Adrenal gland (tissue), 12 donors: ENCODE data around the gene TOR4A. TPM values are rescaled to one million over a fixed set of nuclear protein-coding genes. Genes with fewer than 3 reads are reported as not detected.

Source experiments
- DNase-seq, 7 donors: peaks; one replicate each; pipeline ENCODE4 v3.0.0-alpha.2; 2019 to 2020
- H3K27ac ChIP-seq, 5 donors: fragments of 200-600 bp; sonication (generic) in 4 of 5; 1 replicate in 3 of 5; 2 replicates in 2 of 5; pipeline versions ENCODE4 v1.5.1 to v1.8.0; 2016 to 2020; ENCODE audit warnings: mild to moderate bottlenecking in 1 of 5
- H3K27me3 ChIP-seq: fragments of 200-600 bp; 2 replicates; pipeline ENCODE4 v1.8.0; 2021
- H3K36me3 ChIP-seq, 2 donors: fragments of 200-600 bp; replicated peaks in 1 of 2; 1 replicate in 1 of 2; 2 replicates in 1 of 2; pipeline versions ENCODE4 v1.5.1 to v1.8.0; 2018 to 2022
- H3K4me1 ChIP-seq, 2 donors: fragments of 200-600 bp; replicated peaks in 1 of 2; 1 replicate in 1 of 2; 2 replicates in 1 of 2; pipeline versions ENCODE4 v1.5.1 to v1.8.0; 2018 to 2021
- H3K4me3 ChIP-seq, 4 donors: fragments of 200-600 bp; sonication (generic) in 3 of 4; one replicate each; pipeline ENCODE4 v1.5.1; 2016 to 2018
- H3K9me3 ChIP-seq, 3 donors: fragments of 200-600 bp; sonication (generic) in 1 of 3; replicated peaks in 1 of 3; 1 replicate in 2 of 3; 2 replicates in 1 of 3; pipeline versions ENCODE4 v1.5.1 to v1.8.0; 2016 to 2021
- POLR2A ChIP-seq, 2 donors: fragments of 450-650 bp; IDR thresholded peaks; one replicate each; pipeline ENCODE4 v1.6.1; 2017; ENCODE audit warnings: antibody characterized with exemption in 2 of 2, mild to moderate bottlenecking in 2 of 2, moderate library complexity in 1 of 2
- WGBS, 4 donors: extraction: QIAGEN DNeasy Blood & Tissue Kit in 2 of 4; methylation state at CpG; one replicate each; pipeline versions ENCODE4 v1.1.5 to v1.1.7; 2013 to 2017; 5-methylcytosine and 5-hydroxymethylcytosine counted together
- intact Hi-C, 2 donors: fragments of 100-400 bp; cut with DNase I; formaldehyde crosslinking; loops; one replicate each; pipeline versions ENCODE4 v1.14.1 to v1.15.0; 2022 to 2023
- polyA plus RNA-seq, 3 donors: library from polyadenylated mRNA; stranded (reverse); fragments of 200-250 nt in 2 of 3; fragments of 350-450 nt in 1 of 3; fragmentation: Illumina TruSeq in 1 of 3; extraction: RNeasy Lipid Tissue Mini Kit (QIAGEN cat#74804) in 1 of 3; gene quantifications; one replicate each; pipeline ENCODE4 v1.2.3, GENCODE V29; 2013 to 2014
- total RNA-seq, 9 donors: library from RNA; depleted of rRNA in 4 of 9; stranded (reverse); fragments of >200 nt in 4 of 9; fragments of 120-200 nt in 1 of 9; fragmentation: NEBNext Ultra II Directional in 1 of 9; extraction: Animal tissue kit (Norgen Biotek cat#: 25700) in 1 of 9; gene quantifications; one replicate each; pipeline versions ENCODE4 v1.1.0 to v1.2.4, GENCODE V29; 2013 to 2023
- TF ChIP-seq, protein P1 (sequence below), 6 experiments: fragments of 450-650 bp in 4 of 6; fragments of 200-600 bp in 2 of 6; sonication (generic) in 1 of 6; IDR thresholded peaks; 1 replicate in 5 of 6; 2 replicates in 1 of 6; pipeline versions ENCODE4 v1.5.1 to v1.8.0; 2016 to 2021; ENCODE audit warnings: antibody characterized with exemption in 6 of 6, mild to moderate bottlenecking in 2 of 6, moderate library complexity in 1 of 6
- donor health status: healthy with polysubstance abuse.
- donor health status: Bipolar disorder and iron deficiency.
- donor health status: DM: yes; HTN: yes; CAD: no.
- donor health status: DM: no; HTN: no; CAD: no.
- donor health status: DM: no; HTN: no; CAD: no.
- donor health status: DM: yes; HTN: yes; CAD: no.

TOR4A gene
- total and polyA plus RNA-seq, 12 donors, result 0.49 to 21.5 (median 7.4) TPM

GRCh38 chr9:137305060-137305797 is 27.7 kb downstream of the TOR4A start:
- intact Hi-C loops, result no loop called here
- H3K36me3 ChIP-seq, result no peaks in the 10 kb centered on the region
- peak overlapping the region in 1 of 4 donors; percentile 5 for H3K4me3 ChIP-seq
- DNase-seq, result peak in 5 of 7 donors; percentile 37 to 56 (median 42)
- peak overlapping the region in 3 of 5 donors; percentile 26 to 86 (median 47) for H3K27ac ChIP-seq
- H3K27me3 ChIP-seq, result peaks cover 14% of the 10 kb centered on the region
- WGBS, 4 donors, result 20 to 38% (median 34%) methylated on average over 12 to 36 of the region's 36 CpGs
- H3K9me3 ChIP-seq, result no peaks in the 10 kb centered on the region
- peaks cover 7 to 38% of the 10 kb centered on the region in 2 donors for H3K4me1 ChIP-seq
- no peak for TF ChIP-seq POLR2A (IDR thresholded peaks at IDR 0.05)
- TF ChIP-seq, protein P1, sequence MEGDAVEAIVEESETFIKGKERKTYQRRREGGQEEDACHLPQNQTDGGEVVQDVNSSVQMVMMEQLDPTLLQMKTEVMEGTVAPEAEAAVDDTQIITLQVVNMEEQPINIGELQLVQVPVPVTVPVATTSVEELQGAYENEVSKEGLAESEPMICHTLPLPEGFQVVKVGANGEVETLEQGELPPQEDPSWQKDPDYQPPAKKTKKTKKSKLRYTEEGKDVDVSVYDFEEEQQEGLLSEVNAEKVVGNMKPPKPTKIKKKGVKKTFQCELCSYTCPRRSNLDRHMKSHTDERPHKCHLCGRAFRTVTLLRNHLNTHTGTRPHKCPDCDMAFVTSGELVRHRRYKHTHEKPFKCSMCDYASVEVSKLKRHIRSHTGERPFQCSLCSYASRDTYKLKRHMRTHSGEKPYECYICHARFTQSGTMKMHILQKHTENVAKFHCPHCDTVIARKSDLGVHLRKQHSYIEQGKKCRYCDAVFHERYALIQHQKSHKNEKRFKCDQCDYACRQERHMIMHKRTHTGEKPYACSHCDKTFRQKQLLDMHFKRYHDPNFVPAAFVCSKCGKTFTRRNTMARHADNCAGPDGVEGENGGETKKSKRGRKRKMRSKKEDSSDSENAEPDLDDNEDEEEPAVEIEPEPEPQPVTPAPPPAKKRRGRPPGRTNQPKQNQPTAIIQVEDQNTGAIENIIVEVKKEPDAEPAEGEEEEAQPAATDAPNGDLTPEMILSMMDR (IDR thresholded peaks at IDR 0.05), result no peak

DNA sequence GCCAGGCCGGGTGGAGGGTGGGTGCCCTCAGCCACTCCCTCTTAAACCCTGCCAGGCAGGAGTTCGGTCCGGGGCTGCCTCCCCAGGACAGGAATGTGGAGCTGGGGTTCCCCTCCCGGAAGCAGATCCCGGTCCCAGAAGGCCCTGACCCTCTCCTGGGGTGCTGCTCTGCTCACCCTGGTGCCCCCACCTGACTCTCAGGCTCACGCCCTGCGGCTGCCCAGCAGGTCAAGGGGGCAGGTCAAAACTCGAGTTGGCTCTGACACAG is 28.2 kb downstream of the TOR4A start:
- Histone ChIP-seq H3K36me3 (no peaks in the 10 kb centered on the region), H3K4me1 (peaks cover 7 to 33% of the 10 kb centered on the region in 2 donors), H3K27ac (peak overlapping the region in 4 of 5 donors; percentile 6 to 86 (median 36)), H3K27me3 (peaks cover 14% of the 10 kb centered on the region), H3K4me3 (peak overlapping the region in 1 of 4 donors; percentile 5), H3K9me3 (no peaks in the 10 kb centered on the region)
- WGBS, 4 donors, result 0 to 40% (median 32%) methylated on average over 1 to 8 of the region's 8 CpGs
- no peak for TF ChIP-seq POLR2A (IDR thresholded peaks at IDR 0.05)
- TF ChIP-seq, protein P1 (IDR thresholded peaks at IDR 0.05), result no peak
- intact Hi-C loops, result no loop called here
- no peak for DNase-seq

GRCh38 chr9:137306066-137306849 is 28.7 kb downstream of the TOR4A start:
- H3K4me1 ChIP-seq, result peaks cover 7 to 30% of the 10 kb centered on the region in 2 donors
- peak overlapping the region in 4 of 5 donors; percentile 6 to 86 (median 36) for H3K27ac ChIP-seq
- intact Hi-C loops, result no loop called here
- H3K9me3 ChIP-seq, result no peaks in the 10 kb centered on the region
- DNase-seq, result peak in 4 of 7 donors; percentile 15 to 40 (median 26)
- H3K4me3 ChIP-seq, result no peak overlapping the region
- peaks cover 14% of the 10 kb centered on the region for H3K27me3 ChIP-seq
- no peak for TF ChIP-seq POLR2A (IDR thresholded peaks at IDR 0.05)
- TF ChIP-seq, protein P1 (IDR thresholded peaks at IDR 0.05), result no peak
- WGBS, 4 donors, result 0 to 32% (median 26%) methylated on average over 1 to 30 of the region's 30 CpGs
- no peaks in the 10 kb centered on the region for H3K36me3 ChIP-seq

GRCh38 chr9:137306850-137307254 is 29.3 kb downstream of the TOR4A start:
- H3K27ac ChIP-seq, result peak overlapping the region in 1 of 5 donors; percentile 86
- DNase-seq, result peak in 3 of 7 donors; percentile 11 to 35 (median 33)
- H3K4me3 ChIP-seq, result no peak overlapping the region
- TF ChIP-seq, protein P1 (IDR thresholded peaks at IDR 0.05), result no peak
- no peak for TF ChIP-seq POLR2A (IDR thresholded peaks at IDR 0.05)
- H3K4me1 ChIP-seq, result peaks cover 7 to 26% of the 10 kb centered on the region in 2 donors
- WGBS, 4 donors, result 33 to 36% (median 35%) methylated on average over 3 to 23 of the region's 23 CpGs; no CpG with 5 or more reads in 1 of the 4 donors
- H3K27me3 ChIP-seq, result peaks cover 14% of the 10 kb centered on the region
- H3K36me3 ChIP-seq, result no peaks in the 10 kb centered on the region
- no peaks in the 10 kb centered on the region for H3K9me3 ChIP-seq
- intact Hi-C loops, result no loop called here
